HG02970 (cell line): ENCODE data around the gene BCL11B.

Experiments
- ATAC-seq: cut with Tn5 transposase; IDR thresholded peaks from one replicate; pipeline ENCODE4 v1.9.1; 2021; ENCODE audit warnings: mild to moderate bottlenecking, moderate library complexity, moderate number of reproducible peaks; ENCODE audit not compliant: unreplicated experiment, low FRiP score

BCL11B gene

DNA sequence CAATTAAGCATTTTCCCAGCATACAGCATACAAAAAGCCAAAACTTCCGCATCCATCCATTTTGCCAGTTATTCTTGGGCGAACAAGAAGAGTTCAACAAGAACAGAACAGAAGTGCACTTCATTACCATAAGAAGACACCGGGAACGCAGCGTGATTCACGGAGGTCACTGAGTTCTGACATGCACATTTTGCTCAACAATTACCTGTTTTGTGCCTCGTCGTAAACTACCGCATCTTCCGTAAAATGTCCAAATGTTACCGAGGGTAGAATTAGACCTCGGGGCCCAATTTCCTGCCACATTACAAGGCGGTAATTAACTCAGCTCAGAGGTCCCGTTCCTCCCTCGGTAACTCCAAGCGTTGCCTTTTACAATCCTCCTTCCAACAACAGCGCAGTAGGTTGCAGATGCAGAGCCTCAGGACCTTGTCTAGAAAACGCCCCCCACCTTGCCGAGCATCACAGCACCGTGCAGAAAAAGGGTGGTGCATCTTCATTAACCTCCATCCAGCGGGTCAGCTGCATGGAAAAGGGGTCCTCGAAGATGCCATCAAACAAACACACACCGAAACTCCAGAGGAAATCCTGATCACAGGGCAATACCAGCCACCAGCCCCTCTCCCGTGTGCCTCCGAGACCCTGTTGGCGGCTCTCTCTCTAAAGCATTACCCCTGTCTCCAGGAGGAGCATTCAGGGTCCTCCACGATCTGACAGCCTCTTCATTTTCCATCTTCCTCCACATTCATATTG lies 125.2 kb downstream of the BCL11B start:
- ATAC-seq, result no peak

DNA sequence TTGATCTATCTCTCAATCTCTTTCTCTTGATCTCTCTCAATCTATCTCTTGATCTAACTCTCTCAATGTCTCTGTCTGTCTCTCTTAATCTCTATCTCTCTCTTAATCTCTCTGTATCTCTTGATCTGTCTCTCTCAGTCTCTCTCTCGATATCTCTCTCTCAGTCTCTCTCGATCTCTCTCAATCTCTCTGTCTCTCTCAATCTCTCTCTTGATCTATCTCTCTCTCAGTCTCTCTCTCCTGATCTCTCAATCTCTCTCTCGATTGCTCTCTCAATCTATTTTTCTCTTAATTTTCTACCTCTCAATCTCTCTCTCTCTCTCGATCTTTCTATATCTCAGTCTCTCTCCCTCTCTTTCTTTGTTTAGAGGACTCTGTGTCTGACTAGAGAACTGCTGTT lies 126.7 kb downstream of the BCL11B start:
- no peak for ATAC-seq

DNA sequence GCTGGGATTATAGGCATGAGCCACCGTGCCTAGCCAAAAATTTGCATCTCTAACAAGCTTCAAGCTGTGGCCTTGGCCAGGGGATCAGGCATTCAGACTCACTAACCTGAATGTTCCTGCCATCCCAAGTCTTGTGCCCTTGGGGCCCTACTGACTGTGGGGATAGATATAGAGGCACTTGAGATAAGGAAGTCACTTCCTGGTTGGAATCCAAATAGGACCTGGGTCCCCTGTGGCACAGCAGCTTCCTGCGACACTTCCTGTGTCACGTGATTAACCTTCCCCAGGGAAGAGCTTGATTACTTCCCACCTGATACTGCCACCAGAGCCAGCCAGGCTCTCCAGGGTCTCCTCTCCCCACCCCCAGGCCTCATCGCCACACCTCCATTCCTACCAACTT lies 128.2 kb downstream of the BCL11B start:
- ATAC-seq, result no peak

DNA sequence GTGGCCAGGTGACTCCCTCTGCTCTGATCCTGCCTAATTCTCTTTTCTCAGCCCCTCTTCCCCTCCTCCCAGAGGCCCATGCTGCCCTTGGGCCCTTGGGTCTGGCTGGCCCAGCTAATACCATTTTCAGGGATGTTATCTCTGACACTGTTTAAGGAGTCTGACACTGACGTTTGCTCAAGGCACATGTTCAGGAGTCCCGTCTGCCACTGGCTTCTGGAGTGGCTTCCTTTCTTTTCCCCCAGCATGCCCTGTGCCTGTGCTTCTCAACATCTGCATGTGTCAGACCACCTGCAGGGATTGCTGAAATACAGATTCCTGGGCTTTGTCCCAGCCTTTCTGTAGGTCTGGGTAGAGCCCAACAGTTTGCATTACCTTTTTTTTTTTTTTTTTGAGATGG lies 128.9 kb downstream of the BCL11B start:
- ATAC-seq, result no peak

DNA sequence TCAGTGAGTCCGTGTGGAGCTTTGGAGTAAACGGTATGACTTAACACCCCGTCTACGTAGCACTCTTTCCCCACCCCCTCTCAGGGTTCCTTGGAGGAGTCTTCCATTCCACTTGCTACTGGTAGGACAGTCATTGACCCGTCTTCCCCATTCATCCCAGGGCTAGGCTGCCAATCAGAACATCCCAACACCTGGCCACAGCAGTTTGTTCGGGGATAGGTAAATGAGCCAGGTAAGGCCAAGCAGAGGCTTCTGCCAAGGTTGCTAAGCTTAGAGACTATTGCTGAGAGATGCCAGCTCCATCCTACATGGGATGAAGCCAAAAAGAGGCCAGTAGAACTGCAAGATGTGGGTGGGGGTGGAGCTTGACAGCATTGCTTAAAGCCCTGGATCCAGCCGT lies 130.8 kb downstream of the BCL11B start:
- ATAC-seq, result no peak

DNA sequence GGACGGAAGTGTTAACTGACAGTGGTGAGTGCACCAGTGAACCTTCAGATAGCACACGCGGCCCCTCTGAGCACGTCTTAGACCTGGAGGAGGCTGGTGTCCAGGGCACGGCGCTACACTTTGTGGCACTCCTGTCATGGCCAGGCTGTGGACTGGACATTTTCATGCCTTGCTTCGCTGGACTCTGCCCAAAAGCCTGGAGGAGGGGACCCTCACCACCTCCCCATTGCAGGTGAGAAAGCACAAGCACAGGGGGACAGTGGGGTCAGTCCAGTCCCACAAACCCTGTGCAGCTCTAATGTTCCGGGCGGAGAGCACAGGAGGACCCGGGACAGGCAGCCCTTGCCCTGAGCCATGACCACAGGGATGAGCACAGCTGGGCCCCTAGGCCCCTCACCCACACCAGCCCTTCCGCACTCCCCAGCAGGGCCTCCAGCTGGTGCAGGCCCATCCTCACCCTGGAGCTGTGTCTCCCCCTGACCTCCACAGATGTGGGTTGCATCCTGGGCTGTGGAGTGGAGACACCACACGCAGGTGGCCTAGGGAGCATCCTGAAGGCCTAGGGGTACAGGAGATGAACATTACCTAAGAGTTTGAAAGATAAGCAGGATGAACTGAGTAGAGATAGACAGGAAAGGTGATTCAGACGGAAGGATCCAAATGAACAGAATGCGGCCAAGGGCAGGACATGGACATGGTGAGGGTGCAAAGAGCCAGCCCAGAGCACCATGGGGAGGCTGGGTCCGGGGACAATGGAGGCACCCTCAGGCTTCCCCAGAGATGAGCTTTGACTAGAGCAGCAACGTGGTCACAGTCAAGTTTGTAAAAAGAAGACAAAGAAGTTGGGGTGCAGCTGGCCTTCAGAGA lies 132.8 kb downstream of the BCL11B start:
- no peak for ATAC-seq

DNA sequence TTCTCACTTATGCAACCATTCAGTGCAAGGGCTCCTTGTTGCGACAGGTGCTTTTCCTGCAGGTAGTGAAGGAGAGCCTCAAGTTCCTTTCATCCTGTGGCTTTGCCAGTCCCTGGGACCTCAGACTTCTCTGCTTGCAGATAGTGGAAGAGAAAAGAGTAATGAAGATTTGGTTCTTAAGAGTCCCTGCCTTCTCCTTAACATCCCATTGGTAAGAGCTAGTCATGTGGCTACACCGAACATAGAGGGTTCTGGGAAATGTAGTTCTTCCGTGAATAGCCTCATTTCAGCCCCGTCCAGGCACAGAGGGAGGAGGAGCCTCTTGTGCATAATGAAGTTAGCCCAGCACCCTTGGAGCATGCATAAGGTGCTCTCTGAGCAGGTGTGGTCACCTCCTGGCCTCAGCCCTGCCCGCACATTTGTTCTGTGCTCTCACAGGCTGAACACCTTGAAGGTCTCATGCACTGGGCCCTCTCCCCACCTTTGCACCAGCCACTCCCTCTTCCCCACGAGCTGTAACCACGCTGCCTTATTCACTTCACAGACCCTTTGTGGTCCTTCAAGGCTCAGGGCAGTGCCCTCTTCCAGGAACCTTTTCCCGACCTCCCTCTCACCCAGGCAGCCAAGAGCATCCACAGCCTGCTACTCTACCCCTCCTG lies 134.0 kb downstream of the BCL11B start:
- ATAC-seq, result no peak

DNA sequence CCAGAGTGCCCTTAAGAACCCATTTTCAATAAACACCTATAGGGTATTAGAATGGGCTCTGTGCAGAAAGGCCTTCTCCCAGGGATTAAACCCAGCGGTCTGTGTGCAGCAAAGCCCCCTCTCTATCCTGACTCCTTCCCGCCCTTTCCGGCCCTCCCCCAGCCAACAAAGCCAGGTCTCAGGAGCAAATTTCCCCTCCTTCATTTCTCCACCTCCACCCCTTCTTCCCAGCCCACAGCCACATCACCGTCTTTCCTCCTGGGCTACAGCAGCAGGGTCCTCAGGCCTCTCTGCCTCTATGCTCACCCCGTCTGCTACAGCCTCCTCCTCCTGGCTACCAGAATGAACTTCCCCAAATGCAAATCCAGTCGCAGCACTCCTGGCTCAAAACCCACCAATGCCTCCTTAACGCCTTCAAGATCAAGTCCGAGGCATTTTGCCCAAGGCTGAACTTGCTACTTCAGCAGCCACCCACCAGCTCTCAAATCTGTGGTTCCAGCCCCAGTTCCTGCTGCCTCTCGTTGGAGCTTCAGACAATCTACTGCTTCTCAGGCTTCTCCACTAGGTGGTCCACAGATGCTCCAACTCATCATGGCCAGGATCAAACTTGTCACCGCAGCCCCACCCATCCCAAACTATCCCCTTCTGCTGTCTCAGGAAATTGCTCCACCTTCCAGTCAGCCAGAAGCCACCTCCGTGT lies 134.8 kb downstream of the BCL11B start:
- no peak for ATAC-seq

DNA sequence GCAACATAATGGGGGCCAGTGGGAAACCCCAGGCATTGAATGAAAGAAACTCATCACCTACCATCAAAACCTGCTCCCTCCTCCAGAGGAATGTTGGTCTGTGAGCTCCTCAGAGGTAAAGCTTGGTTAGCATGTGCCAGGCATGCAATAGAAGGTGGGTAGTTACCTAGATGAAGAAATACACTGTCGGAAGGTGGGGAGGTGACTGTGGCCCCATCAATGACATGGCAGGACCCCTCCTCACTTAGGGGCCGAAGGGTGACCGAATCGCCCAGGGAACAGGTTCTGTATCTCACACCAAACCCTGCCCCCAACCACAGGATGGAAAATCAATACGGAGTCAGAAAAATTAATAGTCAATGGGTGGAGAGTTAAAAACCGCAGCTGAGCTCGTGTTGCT lies 135.6 kb downstream of the BCL11B start:
- no peak for ATAC-seq

DNA sequence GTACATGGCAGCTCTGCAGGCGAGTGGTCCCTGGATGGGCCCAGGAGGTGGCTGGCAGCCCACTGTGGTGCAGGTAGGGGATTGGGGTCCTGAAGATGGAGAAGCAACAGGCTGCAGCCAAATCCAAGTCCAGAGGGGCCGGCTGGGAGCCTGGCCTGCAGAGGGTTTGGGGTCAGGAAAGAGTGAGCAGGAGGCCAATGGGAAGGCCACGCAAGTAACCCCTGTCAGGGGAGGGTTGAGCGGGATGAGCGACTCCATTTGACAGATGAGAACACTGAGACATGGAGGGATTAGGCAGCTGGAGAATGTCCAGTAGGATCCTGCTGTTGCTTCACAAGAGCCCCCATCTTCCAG lies 136.0 kb downstream of the BCL11B start:
- ATAC-seq, result no peak

DNA sequence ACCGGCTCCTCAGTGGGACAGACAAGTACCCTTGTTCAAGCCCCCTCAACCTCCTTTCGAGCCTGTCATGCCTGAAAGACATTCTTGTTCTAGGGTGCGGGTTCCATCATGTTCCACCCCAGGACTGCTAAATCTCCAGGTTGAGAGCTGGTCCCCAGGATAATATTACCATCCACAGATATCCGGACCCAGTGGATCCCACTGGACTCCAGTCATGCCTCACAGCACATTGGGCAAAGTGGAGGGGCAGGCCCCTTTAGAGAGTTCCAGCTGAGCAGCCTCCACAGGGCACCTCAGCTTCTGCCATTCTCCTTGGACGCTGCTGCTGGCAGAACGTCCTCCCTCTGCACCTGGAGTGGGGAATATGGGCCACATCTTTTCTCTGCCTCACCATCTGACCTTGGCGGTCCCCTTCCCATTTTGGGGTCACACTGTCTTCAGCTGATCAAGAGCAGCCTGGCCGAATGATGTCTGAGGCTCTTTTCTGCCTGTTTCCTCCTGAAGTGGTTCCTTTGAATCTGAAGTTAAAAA lies 137.4 kb downstream of the BCL11B start:
- ATAC-seq, result no peak

DNA sequence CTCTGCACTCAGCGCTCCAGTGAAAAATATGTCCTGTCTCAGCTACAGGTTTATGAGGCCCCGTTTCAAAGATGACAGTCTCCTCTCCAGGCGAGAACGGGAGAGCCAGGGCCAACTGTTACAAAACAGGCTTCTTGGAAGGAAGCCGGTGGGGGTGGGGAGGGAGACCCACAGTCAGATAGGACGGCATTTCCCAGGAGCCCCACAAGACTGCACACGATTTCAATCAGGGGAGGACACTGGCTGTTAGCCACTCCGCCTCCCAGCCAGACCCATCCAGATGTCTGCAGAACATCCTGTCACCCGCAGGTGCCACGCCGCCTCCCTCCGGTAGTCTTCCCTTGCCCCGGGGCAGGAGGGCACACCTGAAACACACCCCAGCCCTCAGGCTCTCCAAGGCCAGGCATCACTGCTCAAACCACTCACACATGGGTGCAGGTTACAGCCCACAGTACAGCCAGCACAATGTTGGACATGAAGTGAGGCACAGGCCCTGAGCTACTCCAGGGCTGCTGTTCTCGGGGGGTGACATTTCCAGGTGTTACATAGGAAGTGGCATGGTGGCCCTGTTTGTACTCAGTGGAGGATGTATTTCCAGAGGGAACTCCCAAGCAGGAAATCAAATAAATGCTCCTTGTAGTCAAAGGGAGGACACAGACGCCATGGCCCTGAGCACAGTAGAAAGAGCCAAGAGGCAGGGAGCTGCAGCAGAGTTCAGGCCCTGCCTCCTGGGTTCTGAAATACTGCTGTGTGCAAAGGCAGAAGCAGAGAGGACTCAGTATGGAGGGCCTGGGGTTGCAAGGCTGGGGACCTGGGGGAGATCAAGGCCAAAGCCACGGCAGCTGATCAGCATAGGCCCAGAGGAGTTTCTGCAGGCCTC lies 138.1 kb downstream of the BCL11B start:
- ATAC-seq, result no peak

DNA sequence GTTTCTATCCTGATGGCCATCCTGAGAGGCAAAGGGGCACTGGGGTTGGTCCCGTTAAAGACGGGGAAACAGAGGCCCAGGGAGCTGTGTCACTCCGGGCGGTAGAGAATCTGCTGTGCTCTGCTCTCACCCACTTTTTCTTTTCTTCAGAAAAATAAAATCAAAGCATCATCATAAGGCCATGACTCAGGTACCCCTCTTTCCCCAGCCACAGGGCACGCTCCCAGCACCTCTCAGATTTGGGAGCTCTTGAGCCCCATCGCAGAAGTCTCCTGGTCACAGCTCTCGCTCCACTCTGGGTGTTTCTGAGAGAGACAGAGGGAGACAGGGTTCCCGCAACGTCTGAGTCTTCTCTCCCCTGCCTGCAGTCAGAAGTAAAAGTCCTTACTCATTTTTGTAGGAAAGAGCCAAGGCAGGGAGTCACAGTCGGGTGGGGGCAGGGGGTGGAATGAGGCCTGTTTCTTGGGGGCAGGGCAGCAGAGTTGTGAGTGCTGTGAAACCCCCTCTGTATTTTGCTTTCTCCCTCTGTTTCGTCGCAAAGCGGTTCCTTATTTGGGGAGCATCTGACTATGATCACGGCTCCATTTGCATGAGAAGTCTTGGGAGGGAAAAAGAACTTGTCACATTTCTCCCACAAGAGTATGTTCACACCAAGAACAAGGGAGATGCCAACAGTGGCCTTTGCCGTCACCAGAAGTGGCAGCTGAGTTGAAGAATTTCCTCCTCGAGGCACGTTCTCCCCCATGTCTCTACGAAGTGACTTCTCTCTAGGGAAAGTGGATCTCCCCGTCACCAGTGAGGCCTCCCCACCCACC lies 139.0 kb downstream of the BCL11B start:
- no peak for ATAC-seq

DNA sequence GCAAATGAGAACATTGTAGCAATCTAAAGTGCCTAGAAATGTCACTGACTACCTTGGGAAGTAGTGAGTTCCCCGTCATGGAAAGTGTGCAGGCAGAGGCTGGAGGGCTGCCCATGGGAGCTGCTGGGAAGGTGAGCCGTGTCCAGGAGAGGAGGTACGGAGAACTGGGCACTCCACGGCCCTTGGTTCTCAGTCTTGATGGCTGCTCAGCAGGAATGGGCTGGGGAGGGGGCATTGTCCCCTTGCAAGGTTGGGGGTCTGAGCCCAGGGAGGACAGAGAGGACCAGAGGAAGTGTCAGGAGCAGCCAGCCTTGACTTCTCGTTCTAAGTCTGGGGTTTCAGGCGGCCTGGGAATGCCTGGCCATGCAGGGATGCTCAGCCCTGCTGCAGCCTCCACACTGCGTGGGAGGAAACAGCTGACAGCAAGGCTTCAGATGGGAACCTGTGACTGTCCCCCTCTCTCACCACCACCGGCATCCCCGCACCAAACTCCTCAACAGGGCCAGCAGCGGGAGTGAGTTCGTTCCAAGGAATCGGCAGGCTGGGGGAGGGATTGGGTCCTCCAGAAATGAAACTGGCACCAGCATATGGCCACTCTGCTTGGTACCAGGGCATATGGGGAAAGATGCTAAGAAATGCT lies 140.2 kb downstream of the BCL11B start:
- ATAC-seq, result no peak

DNA sequence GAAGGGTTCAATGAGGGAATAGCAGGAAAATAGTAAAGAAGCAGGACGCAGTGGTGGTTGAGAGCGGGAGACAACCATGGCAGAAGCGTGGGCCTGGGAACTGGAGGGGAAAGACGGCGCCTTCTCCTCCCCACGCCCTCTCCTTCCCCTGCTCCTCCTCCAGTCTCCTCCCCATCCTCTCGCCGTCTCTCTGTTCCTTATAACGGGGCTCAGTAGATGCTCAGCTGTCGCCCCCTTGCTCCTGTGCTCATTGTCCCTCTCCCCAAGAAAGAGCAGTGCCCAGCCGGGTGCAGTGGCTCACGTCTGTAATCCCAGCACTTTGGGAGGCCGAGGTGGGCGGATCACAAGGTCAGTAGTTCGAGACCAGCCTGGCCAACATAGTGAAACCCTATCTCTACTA lies 142.0 kb downstream of the BCL11B start:
- ATAC-seq, result no peak

DNA sequence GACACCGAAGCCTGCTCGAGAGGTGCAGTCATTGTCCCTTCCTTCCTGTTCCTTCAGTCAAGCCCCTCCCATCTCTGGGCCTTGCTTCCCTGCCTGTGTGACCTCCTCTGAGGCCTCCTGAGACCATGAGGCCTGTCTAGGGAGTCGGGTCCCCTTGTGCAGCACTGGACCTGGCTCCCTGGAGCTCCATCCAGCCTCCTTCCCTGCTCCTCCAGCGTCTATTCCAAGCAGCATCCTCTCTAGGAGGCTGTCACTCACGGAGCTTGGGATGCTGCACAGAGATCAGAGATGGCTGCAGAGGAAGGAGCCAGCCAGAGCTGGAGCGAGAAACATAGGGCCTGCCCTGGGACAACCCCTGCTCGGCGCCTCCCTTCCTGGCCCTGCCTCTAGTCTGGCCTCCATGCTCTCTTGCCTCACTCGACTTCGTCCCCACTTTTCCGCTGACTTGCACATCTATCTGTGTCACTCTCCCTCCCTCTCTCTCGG lies 142.7 kb downstream of the BCL11B start:
- no peak for ATAC-seq

DNA sequence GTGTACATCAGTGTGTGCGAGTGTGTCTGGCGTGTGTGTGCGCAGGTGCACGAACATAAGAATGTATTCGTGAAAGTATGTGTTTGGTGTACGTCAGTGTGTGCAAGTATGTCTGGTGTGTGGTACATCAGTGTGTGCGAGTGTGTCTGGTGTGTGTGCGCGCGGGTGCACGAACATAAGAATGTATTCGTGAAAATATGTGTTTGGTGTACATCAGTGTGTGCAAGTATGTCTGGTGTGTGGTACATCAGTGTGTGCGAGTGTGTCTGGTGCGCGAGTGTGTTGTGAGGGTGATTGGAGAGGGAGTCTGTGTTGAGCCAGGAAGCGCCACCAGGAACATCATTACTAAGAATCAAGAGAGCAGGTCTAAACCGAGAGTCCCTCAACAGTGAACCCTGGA lies 143.8 kb downstream of the BCL11B start:
- ATAC-seq, result no peak

DNA sequence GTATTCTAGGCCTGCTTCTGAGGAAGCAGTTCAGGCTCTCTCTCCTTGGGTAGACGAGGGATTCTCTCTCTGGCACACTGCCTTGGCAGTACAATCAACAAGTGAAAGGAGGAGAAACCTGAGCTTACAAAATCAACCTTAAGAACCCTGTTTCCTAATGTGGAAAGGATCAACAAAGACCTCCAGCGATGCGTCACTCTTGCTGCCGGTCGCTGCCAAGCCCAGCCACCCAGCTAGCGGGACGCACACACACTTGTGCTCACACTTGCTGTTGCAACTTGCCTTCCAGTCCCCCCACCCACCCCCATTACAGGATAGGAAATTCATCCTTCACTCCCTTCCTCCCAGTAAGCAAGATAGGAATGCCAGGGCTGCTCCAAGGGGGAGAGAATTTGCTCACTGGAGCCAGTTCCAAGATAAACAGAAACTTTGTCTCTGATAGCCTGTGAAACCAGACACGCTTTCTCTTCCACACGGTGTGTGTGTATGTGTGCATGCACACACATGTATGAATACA lies 144.3 kb downstream of the BCL11B start:
- no peak for ATAC-seq
